ENCODE measurements around the gene HMOX1.

Gene HMOX1

DNA sequence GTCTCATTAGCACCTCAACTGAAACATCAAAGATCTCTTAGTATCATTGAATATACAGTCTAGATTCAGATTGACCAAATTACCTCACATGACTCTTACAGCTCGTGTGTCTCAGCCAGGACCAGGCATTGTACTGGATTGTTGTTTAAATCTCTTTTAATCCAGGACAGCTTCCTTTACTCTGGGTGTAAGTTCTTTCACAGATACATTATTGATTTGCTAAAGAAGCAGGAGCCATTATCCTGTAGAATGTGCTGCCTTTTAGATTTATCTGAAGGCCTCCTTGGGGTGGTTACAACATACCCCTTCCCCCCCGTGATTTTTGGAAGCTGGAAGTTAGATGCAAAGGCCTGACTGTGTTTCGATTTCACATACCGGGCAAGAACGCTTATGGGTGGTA lies 23.3 kb downstream of the HMOX1 start:
- TF ChIP-seq, protein P1, sequence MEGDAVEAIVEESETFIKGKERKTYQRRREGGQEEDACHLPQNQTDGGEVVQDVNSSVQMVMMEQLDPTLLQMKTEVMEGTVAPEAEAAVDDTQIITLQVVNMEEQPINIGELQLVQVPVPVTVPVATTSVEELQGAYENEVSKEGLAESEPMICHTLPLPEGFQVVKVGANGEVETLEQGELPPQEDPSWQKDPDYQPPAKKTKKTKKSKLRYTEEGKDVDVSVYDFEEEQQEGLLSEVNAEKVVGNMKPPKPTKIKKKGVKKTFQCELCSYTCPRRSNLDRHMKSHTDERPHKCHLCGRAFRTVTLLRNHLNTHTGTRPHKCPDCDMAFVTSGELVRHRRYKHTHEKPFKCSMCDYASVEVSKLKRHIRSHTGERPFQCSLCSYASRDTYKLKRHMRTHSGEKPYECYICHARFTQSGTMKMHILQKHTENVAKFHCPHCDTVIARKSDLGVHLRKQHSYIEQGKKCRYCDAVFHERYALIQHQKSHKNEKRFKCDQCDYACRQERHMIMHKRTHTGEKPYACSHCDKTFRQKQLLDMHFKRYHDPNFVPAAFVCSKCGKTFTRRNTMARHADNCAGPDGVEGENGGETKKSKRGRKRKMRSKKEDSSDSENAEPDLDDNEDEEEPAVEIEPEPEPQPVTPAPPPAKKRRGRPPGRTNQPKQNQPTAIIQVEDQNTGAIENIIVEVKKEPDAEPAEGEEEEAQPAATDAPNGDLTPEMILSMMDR (IDR thresholded peaks at IDR 0.05; ENCODE audit: low read depth, low read length, missing control alignments): no peak
- H3K4me3 ChIP-seq (ENCODE audit: low read depth, low read length): no peak overlapping the region
- no peak for DNase-seq (ENCODE audit: low read depth)

DNA sequence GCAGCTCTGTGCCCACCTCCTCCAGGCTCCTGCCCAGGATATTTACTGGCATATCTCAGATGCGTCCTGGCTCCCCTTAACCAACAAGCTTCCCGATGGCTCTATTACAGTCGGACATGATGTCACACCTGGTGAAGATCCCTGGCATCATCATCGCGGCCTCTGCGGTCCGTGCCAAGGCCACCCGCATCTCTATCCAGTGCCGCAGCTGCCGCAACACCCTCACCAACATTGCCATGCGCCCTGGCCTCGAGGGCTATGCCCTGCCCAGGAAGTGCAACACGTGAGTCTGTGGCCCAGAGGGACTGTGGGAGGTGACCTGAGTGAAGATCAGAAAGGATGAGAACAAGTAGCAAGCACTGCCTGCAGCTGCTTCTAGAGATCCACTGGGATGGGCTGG lies 25.5 kb downstream of the HMOX1 start:
- no peak for DNase-seq (ENCODE audit: low read depth)
- TF ChIP-seq, protein P1 (IDR thresholded peaks at IDR 0.05; ENCODE audit: low read depth, low read length, missing control alignments): no peak
- no peak overlapping the region for H3K4me3 ChIP-seq (ENCODE audit: low read depth, low read length)

DNA sequence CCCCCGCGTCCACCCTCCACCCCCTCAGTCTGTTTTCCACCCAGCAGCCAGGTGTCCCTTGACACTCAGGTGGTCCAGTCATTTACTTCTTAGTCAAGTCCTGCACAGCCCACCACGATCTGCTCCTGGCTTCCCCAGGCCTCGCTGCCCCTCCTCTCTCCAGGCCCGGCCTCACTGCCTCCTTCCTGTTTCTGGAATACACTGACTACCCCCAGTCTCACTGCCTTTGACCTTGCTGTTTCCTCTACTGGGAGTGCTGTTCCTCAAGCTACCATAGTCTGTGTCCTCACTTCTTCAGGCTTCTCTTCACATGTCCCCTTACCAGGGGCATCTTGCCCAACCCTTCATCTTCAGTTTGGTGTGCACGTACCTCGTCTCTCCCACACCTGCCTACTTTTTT lies 26.5 kb downstream of the HMOX1 start:
- no peak for DNase-seq (ENCODE audit: low read depth)
- TF ChIP-seq, protein P1 (IDR thresholded peaks at IDR 0.05; ENCODE audit: low read depth, low read length, missing control alignments): no peak
- H3K4me3 ChIP-seq (ENCODE audit: low read depth, low read length): no peak overlapping the region

DNA sequence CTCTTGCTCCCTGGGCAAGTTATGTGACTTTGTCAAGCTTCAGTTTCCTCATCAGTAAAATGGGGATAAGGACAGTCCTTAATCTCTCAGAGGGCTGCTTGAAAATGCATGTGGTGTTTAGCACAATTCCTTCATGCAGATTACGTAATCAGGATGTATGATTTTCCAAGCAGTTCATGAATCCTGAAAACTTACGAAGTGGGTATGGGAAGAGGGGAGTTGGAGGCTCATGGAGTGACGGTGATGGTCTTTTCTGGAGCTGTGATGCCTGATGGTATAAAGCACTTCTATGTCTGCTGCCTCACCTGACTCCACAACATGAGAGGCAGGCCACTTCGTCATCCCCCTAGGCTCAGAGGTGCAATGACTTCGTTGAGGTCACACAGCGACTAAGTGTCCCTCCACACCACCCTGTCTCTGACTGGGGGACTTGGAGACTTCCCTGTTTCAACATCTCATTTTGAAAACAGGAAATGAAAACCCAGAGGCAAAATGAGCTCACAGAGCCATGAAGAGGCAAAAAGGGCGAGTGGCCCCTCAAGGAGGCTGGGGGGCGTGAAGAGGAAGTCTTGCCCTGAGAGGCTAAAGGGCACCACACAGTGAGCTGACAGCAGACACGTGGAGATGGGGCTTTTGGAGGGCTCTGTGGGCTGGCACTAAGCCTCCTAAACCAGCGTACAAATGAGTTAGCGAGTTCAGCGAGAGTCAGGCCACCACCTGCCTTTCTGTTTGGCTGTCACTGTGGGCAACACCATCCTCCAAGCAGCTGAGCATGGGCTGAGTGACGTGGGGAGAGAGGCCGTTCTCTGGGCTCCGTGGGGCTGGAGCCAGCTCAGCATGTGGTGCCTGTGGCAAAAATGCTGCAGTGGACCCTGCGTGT lies 29.1 kb downstream of the HMOX1 start:
- peak; percentile 83 for DNase-seq (ENCODE audit: low read depth)
- TF ChIP-seq, protein P1 (IDR thresholded peaks at IDR 0.05; ENCODE audit: low read depth, low read length, missing control alignments): no peak
- H3K4me3 ChIP-seq (ENCODE audit: low read depth, low read length): peak overlapping the region; percentile 9

DNA sequence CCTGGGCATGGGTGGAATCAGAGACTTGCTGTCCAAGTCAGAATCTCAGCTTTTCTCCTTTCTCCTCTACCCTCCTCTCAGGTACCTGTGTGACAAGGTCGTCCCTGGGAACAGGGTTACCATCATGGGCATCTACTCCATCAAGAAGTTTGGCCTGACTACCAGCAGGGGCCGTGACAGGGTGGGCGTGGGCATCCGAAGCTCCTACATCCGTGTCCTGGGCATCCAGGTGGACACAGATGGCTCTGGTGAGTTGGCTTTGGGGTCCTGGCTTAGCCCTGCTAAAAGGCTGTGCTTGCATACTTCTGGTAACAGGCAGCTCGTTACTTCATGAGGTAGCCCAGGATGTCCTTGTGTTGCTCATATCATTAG lies 29.8 kb downstream of the HMOX1 start:
- DNase-seq (ENCODE audit: low read depth): no peak
- H3K4me3 ChIP-seq (ENCODE audit: low read depth, low read length): peak overlapping the region; percentile 9
- TF ChIP-seq, protein P1 (IDR thresholded peaks at IDR 0.05; ENCODE audit: low read depth, low read length, missing control alignments): peak; percentile 17

DNA sequence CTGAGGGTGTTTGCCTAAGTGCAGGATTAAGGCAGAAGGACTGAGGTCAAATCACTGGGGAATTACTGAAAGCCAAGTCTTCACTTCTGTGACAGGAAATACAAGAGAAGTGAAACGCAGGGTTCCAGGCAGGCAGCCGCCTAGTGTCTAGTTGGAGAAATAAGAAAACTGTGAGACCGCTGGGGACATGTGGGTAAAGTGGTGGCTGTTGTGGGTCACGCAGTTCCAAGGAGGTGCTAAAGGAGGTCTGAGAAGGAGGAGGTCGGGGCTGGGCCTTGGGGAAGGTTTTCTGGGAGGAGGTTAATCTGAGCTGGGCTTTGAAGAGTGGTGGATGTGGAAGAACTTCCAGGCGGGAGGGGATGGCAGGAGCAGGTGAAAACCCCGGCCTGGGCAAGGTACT lies 30.2 kb downstream of the HMOX1 start:
- TF ChIP-seq, protein P1 (IDR thresholded peaks at IDR 0.05; ENCODE audit: low read depth, low read length, missing control alignments): peak; percentile 72
- peak overlapping the region; percentile 18; the same call in 1 of the 2 replicates for H3K4me3 ChIP-seq (ENCODE audit: low read depth, low read length)
- DNase-seq (ENCODE audit: low read depth): peak; percentile 65

DNA sequence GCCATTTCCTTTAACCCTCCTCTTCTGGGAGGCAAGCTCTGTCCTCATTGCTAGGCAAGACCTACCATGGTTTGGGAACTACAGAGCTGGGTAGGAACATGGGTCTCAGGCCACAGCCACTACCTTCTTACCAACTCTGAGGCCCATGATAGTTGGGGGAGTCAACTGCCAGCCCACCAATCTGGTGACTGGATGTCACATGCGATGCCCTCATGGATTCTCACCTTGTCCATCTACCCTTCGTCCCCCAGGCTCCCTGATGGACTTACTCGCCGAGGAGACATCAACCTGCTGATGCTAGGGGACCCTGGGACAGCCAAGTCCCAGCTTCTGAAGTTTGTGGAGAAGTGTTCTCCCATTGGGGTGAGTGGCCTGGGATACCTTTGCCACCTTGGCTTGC lies 32.7 kb downstream of the HMOX1 start:
- TF ChIP-seq, protein P1 (IDR thresholded peaks at IDR 0.05; ENCODE audit: low read depth, low read length, missing control alignments): no peak
- no peak overlapping the region for H3K4me3 ChIP-seq (ENCODE audit: low read depth, low read length)
- no peak for DNase-seq (ENCODE audit: low read depth)

All from GM12864 (cell line).